Anterior cingulate cortex (tissue), 58 donors: ENCODE measurements around the gene GALNT9.
"Not testable (repeated sequence)": the region's sequence is repeated elsewhere in the genome, so short reads cannot be mapped to it uniquely, and the experiment has no call there.

Experiments used
- DNase-seq, 58 donors: peaks; one replicate each; lab custom pipeline; 2025; lab: John Stamatoyannopoulos, UW

GALNT9 gene

GRCh38 chr12:132359551-132359950, 30.2 kb upstream of the GALNT9 start:
- no peak for DNase-seq

DNA sequence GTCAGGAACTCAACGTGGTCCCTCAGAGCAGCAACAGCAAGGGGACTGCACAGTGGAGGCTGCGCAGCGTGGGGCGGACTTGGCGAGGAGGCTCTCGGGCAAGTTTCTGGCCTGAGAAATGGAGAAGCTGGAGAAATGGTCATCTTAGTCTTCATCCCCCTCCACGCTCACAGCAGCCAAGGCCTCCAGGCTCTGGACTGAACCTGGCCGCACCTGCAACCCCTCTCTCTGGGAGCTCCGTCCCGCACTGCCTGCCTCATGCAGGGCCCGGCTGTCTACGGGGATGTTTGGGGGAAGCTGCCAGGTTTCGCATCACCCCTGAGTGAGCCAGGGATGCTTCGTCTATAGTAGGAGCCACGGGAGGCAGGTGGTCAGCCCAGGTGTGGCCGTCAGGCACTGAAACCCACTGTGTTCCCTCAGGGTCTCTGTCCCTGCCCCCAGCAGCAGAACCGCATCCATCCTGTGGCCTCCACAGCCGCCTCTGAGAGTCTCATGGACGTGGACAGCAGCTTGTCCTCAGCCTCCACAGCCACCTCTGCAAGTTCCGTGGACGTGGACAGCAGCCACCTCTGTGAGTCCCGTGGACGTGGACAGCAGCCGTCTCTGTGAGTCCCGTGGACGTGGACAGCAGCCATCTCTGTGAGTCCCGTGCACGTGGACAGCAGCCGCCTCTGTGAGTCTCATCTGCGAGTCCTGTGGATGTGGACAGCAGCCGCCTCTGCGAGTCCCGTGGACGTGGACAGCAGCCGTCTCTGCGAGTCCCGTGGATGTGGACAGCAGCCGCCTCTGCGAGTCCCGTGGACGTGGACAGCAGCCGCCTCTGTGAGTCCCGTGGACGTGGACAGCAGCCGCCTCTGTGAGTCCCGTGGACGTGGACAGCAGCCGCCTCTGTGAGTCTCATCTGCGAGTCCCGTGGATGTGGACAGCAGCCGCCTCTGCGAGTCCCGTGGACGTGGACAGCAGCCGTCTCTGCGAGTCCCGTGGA, 29.1 kb upstream of the GALNT9 start:
- not testable (repeated sequence) for DNase-seq

- DNase-seq = peak in 3 of 58 donors; percentile 12 to 40 (median 27)
These were observed 28.3 kb upstream of the GALNT9 start for GRCh38 chr12:132357623-132358186.

DNA sequence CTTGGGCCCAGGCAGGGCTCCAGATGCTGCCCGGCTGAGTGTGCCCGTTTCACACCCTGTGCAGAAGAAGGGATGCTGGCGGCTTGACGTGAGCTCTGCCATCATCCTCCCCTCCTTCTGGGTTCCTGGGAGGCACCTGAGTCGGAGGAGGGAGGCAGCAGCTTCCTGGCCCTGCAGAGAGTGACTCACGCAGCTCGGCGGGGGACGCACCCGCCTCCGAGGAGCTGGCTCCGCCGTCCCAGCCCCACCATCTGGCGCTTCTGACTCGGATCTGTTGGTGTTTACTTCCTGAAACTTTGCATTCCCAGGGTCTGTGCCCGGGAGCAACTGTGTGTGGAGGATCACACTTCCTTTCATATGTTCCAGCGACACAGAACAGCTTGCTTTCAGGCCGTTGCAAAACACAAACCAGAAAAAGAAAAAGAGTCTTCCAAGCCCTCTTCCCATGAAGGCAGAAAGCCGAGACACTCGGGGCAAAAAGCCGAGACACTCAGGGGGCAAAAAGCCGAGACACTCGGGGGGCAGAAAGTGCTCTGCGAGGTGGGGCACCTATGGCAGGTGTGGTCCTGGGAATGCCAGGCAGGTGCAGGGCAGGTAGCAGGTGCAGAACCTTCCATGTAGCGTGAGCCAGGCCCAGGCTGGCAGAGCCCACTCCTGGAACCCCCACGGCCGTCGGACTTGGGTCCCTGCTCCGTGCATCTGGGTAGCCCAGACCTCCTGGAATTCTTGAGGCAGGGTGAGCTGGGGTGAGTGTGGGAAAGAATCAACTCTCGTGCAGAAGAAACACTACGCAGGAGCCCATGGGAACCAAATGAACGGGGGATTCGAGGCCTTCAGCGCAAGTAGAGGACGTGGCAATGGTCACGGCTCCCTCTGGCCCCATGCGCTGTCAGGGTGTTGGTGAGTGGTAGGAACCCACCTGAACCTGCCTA, 27.6 kb upstream of the GALNT9 start:
- peak in 48 of 58 donors; percentile 11 to 89 (median 50) for DNase-seq

DNA sequence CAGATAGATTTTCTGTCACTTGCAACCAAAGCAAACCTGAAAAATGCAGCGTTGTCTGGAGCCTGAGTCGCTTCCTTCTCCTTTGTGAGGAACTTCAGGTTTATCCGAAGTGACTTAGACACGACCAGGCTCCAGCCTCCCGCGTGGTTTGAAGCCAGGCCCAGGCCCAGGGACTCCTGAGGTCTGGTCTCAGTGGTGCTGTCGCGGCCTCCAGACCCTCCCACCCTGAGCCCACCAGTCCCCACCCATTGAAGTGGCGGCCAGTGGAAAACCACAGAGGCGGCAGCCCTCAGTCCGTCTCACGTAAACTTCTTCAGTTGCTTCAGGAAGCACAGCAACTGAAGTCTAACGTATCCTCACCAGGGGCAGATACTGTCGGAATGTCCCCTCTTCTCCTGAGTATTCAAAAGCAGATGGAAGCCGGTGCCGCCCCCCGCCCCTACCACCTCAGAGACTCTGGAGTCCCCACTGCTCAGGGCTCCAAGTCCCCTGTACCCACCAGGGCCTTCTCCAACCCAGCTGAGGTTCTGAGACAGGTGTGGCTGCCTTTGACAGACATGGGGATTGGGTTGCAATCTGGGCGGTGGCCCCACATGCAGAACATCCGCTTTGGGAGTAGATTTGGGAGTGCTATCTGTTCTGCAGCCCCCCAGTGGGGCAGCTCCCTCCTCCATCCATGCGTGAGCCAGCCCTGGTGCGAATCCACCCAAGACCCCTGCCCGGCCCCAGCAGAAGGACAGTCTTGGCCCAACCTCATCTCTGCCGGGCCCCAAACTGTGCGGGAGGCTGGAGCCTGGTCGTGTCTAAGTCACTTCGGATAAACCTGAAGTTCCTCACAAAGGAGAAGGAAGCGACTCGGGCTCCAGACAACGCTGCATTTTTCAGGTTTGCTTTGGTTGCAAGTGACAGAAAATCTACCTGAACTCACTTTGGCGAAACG, 26.6 kb upstream of the GALNT9 start:
- no peak for DNase-seq

- no peak for DNase-seq
These were observed 25.7 kb upstream of the GALNT9 start for GRCh38 chr12:132354982-132355680.

GRCh38 chr12:132354211-132354981, 25.0 kb upstream of the GALNT9 start:
- peak in 4 of 58 donors; percentile 7 to 21 (median 18) for DNase-seq

- no peak for DNase-seq
These were observed 24.4 kb upstream of the GALNT9 start for GRCh38 chr12:132353811-132354210.

DNA sequence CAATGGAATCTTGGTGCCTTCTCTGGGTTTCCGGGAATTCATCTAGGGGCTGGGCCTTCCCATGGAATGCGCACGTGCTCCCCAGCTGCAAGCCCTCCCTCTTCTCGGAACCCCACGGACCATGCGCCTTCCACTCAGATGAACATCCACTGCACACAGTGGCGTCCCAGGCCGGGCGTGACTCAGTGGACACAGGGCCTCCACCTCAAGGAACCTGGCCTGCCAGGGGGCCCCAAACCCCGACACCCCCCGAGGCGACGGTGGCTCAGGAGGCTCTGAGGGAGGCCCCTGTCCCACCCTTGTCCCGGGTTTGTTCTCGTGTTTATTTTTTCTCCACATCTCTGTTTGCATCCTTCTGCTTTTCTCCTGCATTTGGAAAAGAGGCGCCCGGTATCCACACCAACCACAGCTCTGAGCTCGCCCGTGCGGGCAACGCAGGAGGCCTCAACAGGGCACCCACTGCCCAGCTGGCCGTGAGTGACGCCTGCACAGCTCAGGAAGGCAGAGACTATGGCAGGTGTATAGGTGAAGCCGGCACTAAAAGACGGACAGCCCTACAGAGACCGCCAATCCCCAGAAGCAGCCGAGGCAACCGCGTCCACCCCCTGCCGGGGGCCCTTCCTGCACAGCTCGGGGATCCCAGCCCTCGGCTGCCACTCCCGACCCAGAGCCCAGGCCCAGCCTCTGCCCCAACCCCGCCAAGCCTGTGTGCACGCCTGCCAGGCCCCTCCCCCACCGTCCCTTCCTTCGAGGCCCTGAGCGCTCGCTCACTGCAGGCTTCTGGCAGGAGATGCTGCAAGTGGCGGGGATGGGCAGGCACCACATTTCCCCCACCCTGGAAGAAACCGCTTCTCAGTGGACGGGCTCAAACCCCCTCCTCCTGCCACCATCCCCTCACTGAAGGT, 23.8 kb upstream of the GALNT9 start:
- DNase-seq = peak in 2 of 58 donors; percentile 16 to 31

- no peak for DNase-seq
These were observed 22.5 kb upstream of the GALNT9 start for GRCh38 chr12:132351751-132352495.

- no peak for DNase-seq
These were observed 20.2 kb upstream of the GALNT9 start for GRCh38 chr12:132349501-132350131.

GRCh38 chr12:132348176-132348575, 18.8 kb upstream of the GALNT9 start:
- DNase-seq = no peak

- no peak for DNase-seq
These were observed 17.9 kb upstream of the GALNT9 start for GRCh38 chr12:132347176-132347855.

DNA sequence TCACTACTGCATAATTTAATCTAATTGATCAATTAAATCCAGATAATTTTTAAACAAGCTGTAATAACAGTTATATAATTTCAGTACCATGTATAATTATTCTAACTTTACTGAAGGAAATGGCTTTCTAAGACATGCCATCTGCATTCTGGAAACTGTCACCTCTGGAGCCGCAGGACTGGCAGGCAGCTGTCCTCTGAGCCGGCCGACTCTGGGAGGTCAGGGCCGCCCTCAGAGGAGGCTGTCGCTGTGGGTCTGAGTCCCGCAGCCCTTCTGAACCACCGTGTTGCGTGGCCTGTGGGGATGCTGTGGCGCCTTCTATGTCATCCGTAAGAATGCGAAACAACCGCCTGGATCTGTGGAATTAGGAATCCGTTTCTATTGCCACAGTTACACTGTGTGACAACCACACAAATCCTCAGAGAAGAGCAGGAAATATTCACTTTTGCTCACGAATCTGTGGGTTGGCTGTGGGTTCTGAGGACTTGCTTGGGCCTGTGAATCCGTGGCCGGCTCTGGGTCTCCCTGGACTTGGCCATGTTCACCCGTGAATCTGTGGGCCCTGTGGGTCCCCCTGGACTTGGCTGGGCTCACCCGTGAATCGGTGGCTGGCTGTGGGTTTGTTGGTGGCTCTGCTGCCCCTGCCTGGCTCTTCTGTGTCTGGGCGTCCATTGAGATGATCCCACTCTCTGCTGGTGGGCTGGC, 17.2 kb upstream of the GALNT9 start:
- no peak for DNase-seq
